HCT116 (cell line): Measurements from ENCODE around the gene BPIFA1.

Experiments used
- CEBPB ChIP-seq: IDR thresholded peaks from 2 replicates; pipeline ENCODE4 v1.6.1; 2012; ENCODE audit warnings: low read depth
- EZH2 ChIP-seq: fragments of 200-600 bp; sonication (generic); IDR thresholded peaks from 2 replicates; pipeline ENCODE4 v1.6.1; 2017; ENCODE audit warnings: antibody characterized with exemption, mixed run types
- EZH2phosphoT487 ChIP-seq: fragments of 200-600 bp; IDR thresholded peaks from 2 replicates; pipeline ENCODE4 v1.6.1; 2018; ENCODE audit warnings: antibody characterized with exemption, borderline replicate concordance
- FOSL1 ChIP-seq: IDR thresholded peaks from 2 replicates; pipeline ENCODE4 v1.6.1; 2012; ENCODE audit warnings: low read depth
- JUND ChIP-seq: IDR thresholded peaks from 2 replicates; pipeline ENCODE4 v1.6.1; 2012
- POLR2A ChIP-seq: IDR thresholded peaks from 2 replicates; pipeline ENCODE4 v1.7.0; 2011; ENCODE audit warnings: borderline replicate concordance; ENCODE audit not compliant: insufficient read depth, insufficient read length; ENCODE audit errors: extremely low read depth
- POLR2AphosphoS5 ChIP-seq: IDR thresholded peaks from 2 replicates; pipeline ENCODE4 v1.6.1; 2011; ENCODE audit warnings: mild to moderate bottlenecking, low read depth, low read length, moderate library complexity
- RAD21 ChIP-seq: IDR thresholded peaks from 2 replicates; pipeline ENCODE4 v1.6.1; 2012; ENCODE audit warnings: low read depth, mild to moderate bottlenecking
- SP1 ChIP-seq: IDR thresholded peaks from 2 replicates; pipeline ENCODE4 v1.6.1; 2012; ENCODE audit warnings: low read depth
- YY1 ChIP-seq: IDR thresholded peaks from 2 replicates; pipeline ENCODE4 v1.6.1; 2011; ENCODE audit warnings: low read length, low read depth, moderate library complexity, mild to moderate bottlenecking; ENCODE audit not compliant: insufficient replicate concordance; ENCODE audit errors: extremely low read depth
- ZFX ChIP-seq: fragments of 450-650 bp; IDR thresholded peaks from 2 replicates; pipeline ENCODE4 v1.6.1; 2017
- ZNF274 ChIP-seq: fragments of 200-500 bp; sonication (Bioruptor generic); IDR thresholded peaks from 2 replicates; pipeline ENCODE4 v1.6.1; 2014; ENCODE audit warnings: mild to moderate bottlenecking, low read depth, low read length, inconsistent platforms
- TF ChIP-seq, protein P1 (sequence below), 3 experiments: fragments of 200-600 bp in 1 of 3; sonication (generic) in 1 of 3; IDR thresholded peaks in 2 of 3; conservative IDR thresholded peaks in 1 of 3; 2 replicates each; pipeline ENCODE4 v1.5.1; 2012 to 2017; ENCODE audit warnings: low read depth in 2 of 3, low read length in 2 of 3, antibody characterized with exemption in 1 of 3, borderline replicate concordance in 1 of 3, control low read depth in 1 of 3, mild to moderate bottlenecking in 1 of 3, mixed read lengths in 1 of 3, mixed run types in 1 of 3, moderate library complexity in 1 of 3; ENCODE audit not compliant: insufficient read depth in 1 of 3

DNA sequence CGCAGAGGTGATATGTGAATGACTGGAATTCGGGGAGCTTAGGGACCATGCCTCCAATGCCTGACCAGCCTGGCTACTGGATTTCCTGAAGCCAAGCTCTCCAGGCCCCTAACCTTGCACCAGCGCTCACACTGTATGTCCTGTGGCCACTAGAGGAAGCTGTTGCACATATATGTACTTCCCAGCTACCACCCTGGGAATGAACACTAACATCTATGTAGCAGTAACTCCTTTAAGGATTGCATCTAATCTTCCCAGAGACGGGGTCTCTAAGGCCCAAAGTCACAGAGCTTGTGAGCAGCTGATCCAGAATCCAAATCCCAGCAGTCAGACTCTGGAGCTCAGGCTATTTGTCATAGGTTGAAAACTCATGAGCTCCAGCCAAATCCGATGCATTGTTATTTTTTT lies 26.9 kb downstream of the BPIFA1 start:
- TF ChIP-seq EZH2 (no peak), JUND (no peak), POLR2A (no peak), FOSL1 (no peak), YY1 (no peak), POLR2AphosphoS5 (no peak), RAD21 (peak; percentile 72), SP1 (no peak), EZH2phosphoT487 (no peak), CEBPB (no peak), ZFX (no peak), ZNF274 (no peak)
- TF ChIP-seq, protein P1, sequence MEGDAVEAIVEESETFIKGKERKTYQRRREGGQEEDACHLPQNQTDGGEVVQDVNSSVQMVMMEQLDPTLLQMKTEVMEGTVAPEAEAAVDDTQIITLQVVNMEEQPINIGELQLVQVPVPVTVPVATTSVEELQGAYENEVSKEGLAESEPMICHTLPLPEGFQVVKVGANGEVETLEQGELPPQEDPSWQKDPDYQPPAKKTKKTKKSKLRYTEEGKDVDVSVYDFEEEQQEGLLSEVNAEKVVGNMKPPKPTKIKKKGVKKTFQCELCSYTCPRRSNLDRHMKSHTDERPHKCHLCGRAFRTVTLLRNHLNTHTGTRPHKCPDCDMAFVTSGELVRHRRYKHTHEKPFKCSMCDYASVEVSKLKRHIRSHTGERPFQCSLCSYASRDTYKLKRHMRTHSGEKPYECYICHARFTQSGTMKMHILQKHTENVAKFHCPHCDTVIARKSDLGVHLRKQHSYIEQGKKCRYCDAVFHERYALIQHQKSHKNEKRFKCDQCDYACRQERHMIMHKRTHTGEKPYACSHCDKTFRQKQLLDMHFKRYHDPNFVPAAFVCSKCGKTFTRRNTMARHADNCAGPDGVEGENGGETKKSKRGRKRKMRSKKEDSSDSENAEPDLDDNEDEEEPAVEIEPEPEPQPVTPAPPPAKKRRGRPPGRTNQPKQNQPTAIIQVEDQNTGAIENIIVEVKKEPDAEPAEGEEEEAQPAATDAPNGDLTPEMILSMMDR (IDR thresholded peaks at IDR 0.05 in 2 of 3, conservative IDR thresholded peaks at IDR 0.05 in 1 of 3; ENCODE audit: borderline replicate concordance in 1 of 3, insufficient read depth in 1 of 3, low read depth in 2 of 3, low read length in 2 of 3), result peak; percentile 72 to 83 (median 82)
